Measurements from ENCODE around the gene TACC2. TPM values are rescaled to one million over a fixed set of nuclear protein-coding genes. Genes with fewer than 3 reads are reported as not detected.

The TACC2 gene
- total RNA-seq, 3 donors from 2014 or later = 26.1 to 30.5 (median 28.5) TPM

GRCh38 chr10:122178655-122179054, 189.7 kb downstream of the TACC2 start:
- no peak for TF ChIP-seq POLR2A (IDR thresholded peaks at IDR 0.05)
- TF ChIP-seq CTCF (IDR thresholded peaks at IDR 0.05) = no peak
- no peak for TF ChIP-seq POLR2AphosphoS5 (IDR thresholded peaks at IDR 0.05)
- no peaks in the 10 kb centered on the region for H3K27me3 ChIP-seq
- H3K36me3 ChIP-seq = no peaks in the 10 kb centered on the region
- no peak for DNase-seq (ENCODE audit: low spot score in 2 of 2)
- no peak overlapping the region for H3K27ac ChIP-seq
- intact Hi-C loops (cut with DNase I; ENCODE audit: low total_unique reads) = no loop called here
- H3K4me1 ChIP-seq = no peaks in the 10 kb centered on the region
- H3K4me3 ChIP-seq = no peak overlapping the region
- H3K9me3 ChIP-seq = no peaks in the 10 kb centered on the region

GRCh38 chr10:122181041-122181732, 192.2 kb downstream of the TACC2 start:
- H3K4me3 ChIP-seq = no peak overlapping the region
- no peaks in the 10 kb centered on the region for H3K9me3 ChIP-seq
- H3K4me1 ChIP-seq = no peaks in the 10 kb centered on the region
- H3K36me3 ChIP-seq = no peaks in the 10 kb centered on the region
- H3K27me3 ChIP-seq = no peaks in the 10 kb centered on the region
- intact Hi-C loops (cut with DNase I; ENCODE audit: low total_unique reads) = loop anchor here (2.0 kb wide), 1 partner anchor 30 kb away; no protein-coding TSS in a partner anchor
- DNase-seq (ENCODE audit: low spot score in 2 of 2) = no peak
- TF ChIP-seq POLR2AphosphoS5 (IDR thresholded peaks at IDR 0.05) = no peak
- TF ChIP-seq POLR2A (IDR thresholded peaks at IDR 0.05) = no peak
- no peak for TF ChIP-seq CTCF (IDR thresholded peaks at IDR 0.05)
- no peak overlapping the region for H3K27ac ChIP-seq

GRCh38 chr10:122181876-122182275, 192.9 kb downstream of the TACC2 start:
- intact Hi-C loops (cut with DNase I; ENCODE audit: low total_unique reads) = loop anchor here (2.0 kb wide), 1 partner anchor 29 kb away; no protein-coding TSS in a partner anchor
- no peak for DNase-seq (ENCODE audit: low spot score in 2 of 2)
- Histone ChIP-seq H3K36me3 (no peaks in the 10 kb centered on the region), H3K4me1 (no peaks in the 10 kb centered on the region), H3K27ac (no peak overlapping the region), H3K9me3 (no peaks in the 10 kb centered on the region), H3K4me3 (no peak overlapping the region), H3K27me3 (no peaks in the 10 kb centered on the region)
- no peak for TF ChIP-seq POLR2A (IDR thresholded peaks at IDR 0.05)
- TF ChIP-seq CTCF (IDR thresholded peaks at IDR 0.05) = no peak
- TF ChIP-seq POLR2AphosphoS5 (IDR thresholded peaks at IDR 0.05) = no peak

GRCh38 chr10:122182308-122182707, 193.3 kb downstream of the TACC2 start:
- H3K27ac ChIP-seq = no peak overlapping the region
- DNase-seq (ENCODE audit: low spot score in 2 of 2) = no peak
- H3K9me3 ChIP-seq = no peaks in the 10 kb centered on the region
- no peak overlapping the region for H3K4me3 ChIP-seq
- no peaks in the 10 kb centered on the region for H3K36me3 ChIP-seq
- H3K4me1 ChIP-seq = no peaks in the 10 kb centered on the region
- intact Hi-C loops (cut with DNase I; ENCODE audit: low total_unique reads) = no loop called here
- no peaks in the 10 kb centered on the region for H3K27me3 ChIP-seq
- no peak for TF ChIP-seq POLR2AphosphoS5 (IDR thresholded peaks at IDR 0.05)

GRCh38 chr10:122184254-122184653, 195.3 kb downstream of the TACC2 start:
- no peaks in the 10 kb centered on the region for H3K4me1 ChIP-seq
- intact Hi-C loops (cut with DNase I; ENCODE audit: low total_unique reads) = no loop called here

More at GRCh38 chr10:122184254-122184653, 195.3 kb downstream of the TACC2 start:
- DNase-seq (ENCODE audit: low spot score in 2 of 2) = no peak
- no peak overlapping the region for H3K27ac ChIP-seq
- H3K36me3 ChIP-seq = no peaks in the 10 kb centered on the region
- no peak for TF ChIP-seq POLR2A (IDR thresholded peaks at IDR 0.05)
- no peak for TF ChIP-seq POLR2AphosphoS5 (IDR thresholded peaks at IDR 0.05)
- no peak for TF ChIP-seq CTCF (IDR thresholded peaks at IDR 0.05)
- H3K4me3 ChIP-seq = no peak overlapping the region
- H3K9me3 ChIP-seq = no peaks in the 10 kb centered on the region
- no peaks in the 10 kb centered on the region for H3K27me3 ChIP-seq
